ENCODE results near the gene LAMTOR1.

Gene LAMTOR1

GRCh38 chr11:72129381-72129780, 26.3 kb upstream of the LAMTOR1 start:
- no peak for TF ChIP-seq CTCF (IDR thresholded peaks at IDR 0.05; ENCODE audit: low read depth, low read length, missing control alignments)
- in situ Hi-C loops (cut with HindIII; ENCODE audit: low sequenced_read_pairs), result no loop called here

GRCh38 chr11:72127923-72128322, 24.8 kb upstream of the LAMTOR1 start:
- in situ Hi-C loops (cut with HindIII; ENCODE audit: low sequenced_read_pairs), result no loop called here
- H3K4me3 ChIP-seq (ENCODE audit: low read depth, low read length), result no peak overlapping the region
- DNase-seq (ENCODE audit: low read depth), result no peak
- no peak for TF ChIP-seq CTCF (IDR thresholded peaks at IDR 0.05; ENCODE audit: low read depth, low read length, missing control alignments)

More at GRCh38 chr11:72129381-72129780, 26.3 kb upstream of the LAMTOR1 start:
- no peak overlapping the region for H3K4me3 ChIP-seq (ENCODE audit: low read depth, low read length)
- DNase-seq (ENCODE audit: low read depth), result no peak

- DNase-seq (ENCODE audit: low read depth), result no peak
- in situ Hi-C loops (cut with HindIII; ENCODE audit: low sequenced_read_pairs), result no loop called here
- H3K4me3 ChIP-seq (ENCODE audit: low read depth, low read length), result no peak overlapping the region
- TF ChIP-seq CTCF (IDR thresholded peaks at IDR 0.05; ENCODE audit: low read depth, low read length, missing control alignments), result no peak
Observed at GRCh38 chr11:72125956-72126355, 22.9 kb upstream of the LAMTOR1 start.

- DNase-seq (ENCODE audit: low read depth), result no peak
- in situ Hi-C loops (cut with HindIII; ENCODE audit: low sequenced_read_pairs), result loop anchor here (25.0 kb wide), 1 partner anchor 112 kb away; no protein-coding TSS in a partner anchor
- TF ChIP-seq CTCF (IDR thresholded peaks at IDR 0.05; ENCODE audit: low read depth, low read length, missing control alignments), result no peak
- H3K4me3 ChIP-seq (ENCODE audit: low read depth, low read length), result no peak overlapping the region
Observed at GRCh38 chr11:72124046-72124445, 20.9 kb upstream of the LAMTOR1 start.

GRCh38 chr11:72123117-72123653, 20.1 kb upstream of the LAMTOR1 start:
- no peak overlapping the region for H3K4me3 ChIP-seq (ENCODE audit: low read depth, low read length)
- TF ChIP-seq CTCF (IDR thresholded peaks at IDR 0.05; ENCODE audit: low read depth, low read length, missing control alignments), result no peak
- DNase-seq (ENCODE audit: low read depth), result no peak
- in situ Hi-C loops (cut with HindIII; ENCODE audit: low sequenced_read_pairs), result loop anchor here (25.0 kb wide), 1 partner anchor 111 kb away; no protein-coding TSS in a partner anchor

GRCh38 chr11:72122607-72123006, 19.5 kb upstream of the LAMTOR1 start:
- in situ Hi-C loops (cut with HindIII; ENCODE audit: low sequenced_read_pairs), result loop anchor here (25.0 kb wide), 1 partner anchor 110 kb away; no protein-coding TSS in a partner anchor
- H3K4me3 ChIP-seq (ENCODE audit: low read depth, low read length), result no peak overlapping the region
- no peak for TF ChIP-seq CTCF (IDR thresholded peaks at IDR 0.05; ENCODE audit: low read depth, low read length, missing control alignments)
- no peak for DNase-seq (ENCODE audit: low read depth)
